GM18502 (cell line): ENCODE measurements around the gene CD300E.

ENCODE experiments used
- ATAC-seq: cut with Tn5 transposase; IDR thresholded peaks from one replicate; pipeline ENCODE4 v1.9.1; 2021; ENCODE audit warnings: mild to moderate bottlenecking; ENCODE audit not compliant: unreplicated experiment, poor library complexity

CD300E gene

DNA sequence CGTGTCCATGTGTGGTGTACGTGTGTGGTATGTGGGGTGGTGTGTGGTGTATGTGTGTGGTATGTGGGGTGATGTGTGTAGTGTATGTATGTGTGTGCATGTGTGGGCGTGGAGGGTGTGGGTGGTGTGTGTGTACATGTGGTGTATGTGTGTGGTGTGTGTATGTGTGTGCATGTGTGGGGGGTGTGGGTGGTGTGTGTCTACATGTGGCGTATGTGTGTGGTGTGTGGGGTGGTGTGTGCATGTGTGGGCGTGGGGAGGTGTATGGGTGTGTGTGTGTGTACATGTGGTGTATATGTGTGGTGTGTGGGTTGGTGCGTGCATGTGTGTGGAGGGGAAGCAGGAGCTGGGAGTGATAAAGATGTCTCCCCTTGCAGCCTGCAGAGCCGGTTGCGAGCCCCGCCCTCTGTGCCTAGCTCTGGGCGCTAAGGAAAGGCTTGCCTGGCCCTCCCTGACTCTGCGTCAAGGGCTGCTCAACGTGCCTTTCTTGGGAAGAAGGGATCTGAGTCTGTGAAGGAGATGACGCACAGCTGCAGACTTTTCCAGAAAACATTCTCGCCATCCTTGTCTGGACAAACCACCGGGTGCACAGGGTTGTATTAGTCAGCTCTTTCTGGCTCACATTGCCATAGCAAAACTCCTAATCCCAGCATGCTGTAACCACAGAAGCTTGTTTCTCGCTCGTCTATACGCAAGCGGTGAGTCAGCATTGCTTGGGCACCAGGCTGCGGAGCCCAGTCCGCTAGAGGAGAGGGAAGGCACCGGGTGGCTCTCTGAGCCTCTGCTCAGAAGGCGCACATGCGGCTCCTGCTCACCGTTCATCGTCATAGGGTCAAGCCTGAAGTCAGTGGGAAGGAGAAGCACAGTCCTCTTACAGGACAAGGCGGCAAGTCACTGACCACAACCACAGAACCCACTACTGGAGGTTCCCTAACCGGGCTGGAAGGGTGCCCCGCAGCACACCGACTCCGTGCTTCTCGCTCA is 54.2 kb downstream of the CD300E start:
- no peak for ATAC-seq

DNA sequence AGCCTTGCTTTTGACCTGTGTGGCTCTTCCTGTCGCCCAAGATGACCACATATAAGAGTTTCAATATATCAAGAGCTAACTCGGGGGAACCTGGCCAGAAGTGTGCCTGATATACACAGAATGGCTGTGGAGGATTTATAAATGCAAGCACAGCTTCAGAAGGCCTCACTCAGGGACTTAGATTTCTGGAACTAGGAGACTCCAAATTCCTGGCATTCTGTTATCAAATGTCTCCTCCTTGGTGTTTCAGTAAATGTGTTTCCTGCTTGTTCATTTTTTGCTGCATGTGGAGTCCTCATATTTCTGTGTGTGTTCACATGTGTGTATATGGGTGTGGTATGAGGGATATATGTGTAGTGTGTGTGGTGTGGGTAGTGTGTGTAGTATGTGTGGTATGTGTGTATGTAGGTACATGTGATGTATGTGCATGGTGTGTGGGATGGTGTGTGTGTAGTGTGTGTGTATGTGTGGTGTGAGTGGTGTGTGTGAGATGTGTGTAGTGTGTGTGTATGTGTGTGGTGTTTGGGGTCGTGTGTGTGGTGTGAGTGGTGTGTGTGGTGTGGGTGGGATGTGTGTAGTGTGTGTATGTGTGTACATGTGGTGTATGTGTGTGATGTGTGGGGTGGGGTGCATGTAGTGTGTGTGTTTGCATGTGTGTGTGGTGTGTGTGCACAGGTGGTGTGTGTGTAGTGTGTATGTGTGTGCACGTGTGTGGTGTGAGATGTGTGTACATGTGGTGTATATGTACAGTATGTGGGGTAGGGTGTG is 55.2 kb downstream of the CD300E start:
- ATAC-seq: no peak

DNA sequence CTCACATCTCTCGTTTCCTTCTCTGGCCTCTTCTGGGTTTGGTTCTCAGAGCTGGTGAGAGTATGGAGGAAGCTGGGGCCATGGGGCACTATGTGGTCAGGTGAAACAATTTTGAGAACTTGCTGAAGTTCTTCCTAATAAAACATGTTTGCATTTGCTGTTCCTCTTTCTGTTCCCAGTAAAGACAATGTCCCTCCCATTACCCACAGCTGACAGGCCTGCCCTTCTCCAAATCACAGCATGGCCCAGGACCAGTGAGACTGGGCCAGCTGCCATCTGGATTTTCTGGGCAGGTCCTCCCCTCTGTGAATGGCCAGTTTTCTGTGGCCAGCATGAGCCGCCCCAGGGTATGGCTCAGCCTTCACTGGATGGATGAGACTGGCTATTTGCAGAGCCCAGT is 56.1 kb downstream of the CD300E start, which contains the start of gene CD300H:
Gene CD300H (minus strand): TSS at position 113 of the 400 bp plus-strand sequence.
- ATAC-seq: no peak

DNA sequence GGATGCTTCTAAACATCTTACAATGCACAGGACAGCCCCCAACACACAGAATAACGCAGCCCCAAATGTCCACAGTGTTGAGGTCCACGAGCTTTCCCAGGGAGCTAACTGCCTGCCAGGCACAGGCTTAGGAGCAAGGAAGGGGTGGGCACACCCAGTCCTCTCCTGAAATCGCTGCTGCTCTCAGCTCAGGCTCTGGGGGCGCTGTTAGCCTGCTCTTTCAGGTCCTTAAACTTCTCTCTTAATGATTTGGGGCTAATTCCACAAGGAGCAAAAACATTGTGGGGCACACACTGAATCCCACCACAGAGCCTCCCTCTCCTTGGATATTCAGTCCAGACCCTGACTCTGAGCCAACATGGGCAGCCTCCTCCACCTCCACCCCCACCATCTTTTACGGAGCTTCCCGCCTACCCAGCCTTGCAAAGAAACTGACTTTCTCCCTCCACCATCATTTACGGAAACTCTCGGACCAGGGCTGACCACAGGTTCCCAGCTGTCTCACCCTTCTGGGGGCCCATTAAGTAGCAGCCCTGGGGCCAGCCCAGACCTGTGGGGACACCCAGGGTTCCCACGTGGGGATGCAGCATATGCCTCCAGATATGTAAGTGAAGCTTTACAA is 57.3 kb downstream of the CD300E start:
- no peak for ATAC-seq

DNA sequence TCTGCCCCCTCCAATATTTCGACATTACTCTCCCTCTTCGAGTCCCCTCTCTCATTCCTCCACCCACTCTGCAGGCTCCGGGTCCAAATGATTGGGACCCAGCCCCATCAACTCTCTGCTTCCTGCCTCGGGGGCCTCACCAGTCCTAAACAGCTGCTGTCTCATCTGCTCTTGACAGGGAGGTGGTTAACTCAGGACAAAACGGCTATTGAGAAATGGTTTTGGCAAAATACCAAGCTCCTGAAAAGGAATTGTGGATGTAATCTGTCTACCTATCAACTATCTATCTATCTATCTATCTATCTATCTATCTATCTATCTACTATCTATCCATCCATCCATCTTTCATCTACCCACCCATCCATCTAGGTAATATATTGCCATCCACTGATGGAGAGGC is 58.4 kb downstream of the CD300E start:
- ATAC-seq: no peak

DNA sequence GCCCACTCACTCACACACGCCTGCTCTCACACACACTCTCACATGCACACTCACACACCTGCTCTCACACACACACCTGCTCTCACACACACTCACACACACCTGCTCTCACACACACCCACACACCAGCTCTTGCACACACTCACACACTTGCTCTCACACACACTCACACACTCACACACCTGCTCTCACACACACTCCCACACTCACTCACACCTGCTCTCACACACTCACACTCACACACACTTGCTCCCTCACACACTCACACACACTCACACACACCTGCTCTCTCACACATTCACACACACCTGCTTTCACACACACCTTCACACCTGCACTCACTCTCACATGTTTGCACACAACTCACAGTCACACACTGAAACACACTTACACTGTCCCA is 60.2 kb downstream of the CD300E start:
- no peak for ATAC-seq

DNA sequence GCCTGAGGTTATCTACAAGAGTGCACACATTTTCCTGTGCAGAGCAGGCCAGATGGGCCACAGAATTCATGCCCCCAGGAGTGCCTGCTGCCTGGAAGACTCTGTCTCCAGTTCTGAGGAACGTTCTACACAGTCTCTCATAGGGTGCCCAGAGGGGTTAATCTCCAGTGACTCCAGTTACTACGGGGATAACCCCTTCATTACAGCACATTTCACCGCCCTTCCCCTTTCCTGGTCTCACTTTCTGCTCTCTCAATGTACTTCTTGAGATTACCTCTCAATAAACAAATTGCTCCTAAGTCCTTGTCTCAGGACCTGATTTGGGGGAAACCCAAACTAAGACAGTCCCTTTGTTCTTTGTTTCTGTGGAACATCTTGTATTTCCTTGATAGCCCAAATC is 62.0 kb downstream of the CD300E start:
- ATAC-seq: no peak
